Keratinocyte (primary cell): ENCODE data around the gene POMZP3. TPM values are rescaled to one million over a fixed set of nuclear protein-coding genes. Genes with fewer than 3 reads are reported as not detected.
"Not testable (repeated sequence)": the region's sequence is repeated elsewhere in the genome, so short reads cannot be mapped to it uniquely, and the experiment has no call there.

Experiments used
- DNase-seq: peaks from one replicate; pipeline ENCODE4 v3.0.0-alpha.2; 2011; ENCODE audit warnings: low read depth, missing footprints, low spot score
- FAIRE-seq: peaks from 2 replicates; lab custom pipeline; 2011; peaks lifted over from hg19 to GRCh38; lab: Jason Lieb, UNC
- H2AFZ ChIP-seq: 2 replicates; pipeline ENCODE4 v1.6.0; 2012; ENCODE audit warnings: low read length, control low read depth, inconsistent platforms; ENCODE audit not compliant: control insufficient read depth
- H3K27ac ChIP-seq: 2 replicates; pipeline ENCODE4 v1.5.1; 2011; ENCODE audit warnings: low read length; ENCODE audit not compliant: control insufficient read depth, insufficient read depth
- H3K27me3 ChIP-seq: 3 replicates; pipeline ENCODE4 v1.6.0; 2011; ENCODE audit warnings: low read length; ENCODE audit not compliant: control insufficient read depth, insufficient read depth; ENCODE audit errors: extremely low read depth
- H3K36me3 ChIP-seq, 2 experiments: 2 replicates in 1 of 2; 3 replicates in 1 of 2; pipeline ENCODE4 v1.5.1; 2011; ENCODE audit warnings: low read length in 2 of 2, mild to moderate bottlenecking in 1 of 2; ENCODE audit not compliant: control insufficient read depth in 2 of 2, insufficient read depth in 2 of 2; ENCODE audit errors: extremely low read depth in 1 of 2
- H3K4me1 ChIP-seq: 3 replicates; pipeline ENCODE4 v1.5.1; 2011; ENCODE audit warnings: low read length; ENCODE audit not compliant: control insufficient read depth, insufficient read depth; ENCODE audit errors: extremely low read depth
- H3K4me2 ChIP-seq: 3 replicates; pipeline ENCODE4 v1.6.0; 2011; ENCODE audit warnings: low read depth, low read length; ENCODE audit not compliant: control insufficient read depth, insufficient read depth; ENCODE audit errors: extremely low read depth
- H3K4me3 ChIP-seq, 3 experiments: fragments of 200-600 bp in 1 of 3; sonication (generic) in 1 of 3; 2 replicates in 2 of 3; 3 replicates in 1 of 3; pipeline ENCODE4 v1.5.1; 2011 to 2016; ENCODE audit warnings: low read length in 3 of 3, mild to moderate bottlenecking in 3 of 3, control low read depth in 2 of 3, inconsistent platforms in 1 of 3, low read depth in 1 of 3, mixed read lengths in 1 of 3, mixed run types in 1 of 3, moderate library complexity in 1 of 3; ENCODE audit not compliant: control insufficient read depth in 2 of 3, insufficient read depth in 2 of 3; ENCODE audit errors: extremely low read depth in 1 of 3
- H3K79me2 ChIP-seq: 2 replicates; pipeline ENCODE4 v1.6.0; 2012; ENCODE audit warnings: low read length; ENCODE audit not compliant: control insufficient read depth, insufficient read depth
- H3K9ac ChIP-seq: 3 replicates; pipeline ENCODE4 v1.6.0; 2011; ENCODE audit warnings: low read length; ENCODE audit not compliant: control insufficient read depth, insufficient read depth; ENCODE audit errors: extremely low read depth
- H3K9me1 ChIP-seq: 3 replicates; pipeline ENCODE4 v1.6.0; 2011; ENCODE audit warnings: low read length; ENCODE audit not compliant: control insufficient read depth, insufficient read depth; ENCODE audit errors: extremely low read depth
- H3K9me3 ChIP-seq: 2 replicates; pipeline ENCODE4 v1.5.1; 2012; ENCODE audit warnings: low read depth, low read length; ENCODE audit not compliant: control insufficient read depth
- H4K20me1 ChIP-seq: 3 replicates; pipeline ENCODE4 v1.6.0; 2011; ENCODE audit warnings: low read length; ENCODE audit not compliant: control insufficient read depth, insufficient read depth; ENCODE audit errors: extremely low read depth
- dilution Hi-C: fragments of 300-500 bp; cut with MboI; formaldehyde crosslinking; loops from one replicate; pipeline ENCODE4 v1.7.0; 2020; ENCODE audit warnings: low sequenced_read_pairs; ENCODE audit not compliant: extremely low pct_ligation_motif_present
- polyA plus RNA-seq, 5 experiments: library from polyadenylated mRNA; depleted of rRNA in 3 of 5; stranded (reverse) in 3 of 5; stranded (forward) in 1 of 5; unstranded in 1 of 5; fragments of >200 nt; gene quantifications; 1 replicate in 1 of 5; 2 replicates in 3 of 5; 3 replicates in 1 of 5; pipeline versions ENCODE4 v1.2.1 to v1.2.3, GENCODE V29; 2011 to 2012; ENCODE audit warnings: missing spikeins in 2 of 5, low read depth in 1 of 5, low replicate concordance in 1 of 5

Gene POMZP3
- polyA plus RNA-seq, 1 donor (not counting 4 experiments of a cell fraction or from before 2014, with no cell fraction given): 9.1 TPM

DNA sequence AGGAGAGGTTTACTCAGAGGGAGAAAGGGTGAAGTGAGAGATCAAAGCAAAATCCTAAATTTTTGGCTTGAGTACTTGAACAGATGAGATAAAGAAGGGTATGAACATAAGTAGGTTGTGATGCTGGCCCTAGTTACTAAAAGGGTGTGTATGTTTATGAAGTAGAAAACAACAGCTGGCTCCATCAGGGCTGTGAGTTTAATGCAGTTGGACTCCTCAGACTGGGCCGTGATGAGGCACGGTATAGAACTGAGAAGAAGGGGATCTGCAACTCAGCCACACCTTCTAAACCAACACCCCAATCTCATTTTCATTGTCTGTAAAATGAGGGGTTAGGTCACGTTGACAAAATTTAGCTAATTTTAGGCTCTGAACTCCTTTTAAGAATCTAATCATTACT, 54.8 kb downstream of the POMZP3 start:
- H3K9me1 ChIP-seq, H3K9ac ChIP-seq, H3K36me3 ChIP-seq, H3K27me3 ChIP-seq, dilution Hi-C loops, H3K4me2 ChIP-seq, H3K4me3 ChIP-seq, DNase-seq, H2AFZ ChIP-seq, H3K27ac ChIP-seq, H4K20me1 ChIP-seq, H3K9me3 ChIP-seq: not testable (repeated sequence)
- H3K4me1 ChIP-seq: peaks cover 16% of the 10 kb centered on the region
- peaks cover 44% of the 10 kb centered on the region for H3K79me2 ChIP-seq
- FAIRE-seq: peak; percentile 57

DNA sequence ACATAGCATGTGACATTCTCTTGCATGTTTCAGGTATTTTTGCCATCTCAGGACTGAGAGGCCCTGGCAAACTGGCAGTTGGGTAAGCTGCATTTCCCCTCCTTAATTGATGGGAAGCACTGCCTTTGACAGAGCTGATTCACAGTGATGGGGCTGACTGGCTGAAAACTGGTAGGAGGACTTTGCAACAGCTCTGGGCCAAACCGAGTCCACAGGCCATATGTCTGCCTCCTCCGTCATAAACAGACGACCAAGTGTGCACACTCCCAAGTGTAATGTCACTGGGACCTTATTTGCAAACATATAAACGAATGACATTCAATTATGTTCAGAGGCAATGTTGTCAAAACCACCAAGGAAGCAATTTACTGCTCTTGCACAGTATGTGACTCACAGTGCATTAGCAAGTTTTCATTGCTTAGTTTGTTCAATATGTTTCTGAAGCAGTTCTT, 56.7 kb downstream of the POMZP3 start:
- DNase-seq, H3K27me3 ChIP-seq, dilution Hi-C loops, H3K9ac ChIP-seq, H3K4me3 ChIP-seq, H3K36me3 ChIP-seq, H2AFZ ChIP-seq, H3K9me1 ChIP-seq, H4K20me1 ChIP-seq, H3K9me3 ChIP-seq: not testable (repeated sequence)
- Histone ChIP-seq H3K4me1 (peaks cover 16% of the 10 kb centered on the region), H3K79me2 (peaks cover 52% of the 10 kb centered on the region), H3K27ac (peak overlapping the region; percentile 36), H3K4me2 (peak overlapping the region; percentile 16)
- peak; percentile 95 for FAIRE-seq

- H2AFZ ChIP-seq, H3K9ac ChIP-seq, H3K27me3 ChIP-seq, H3K4me2 ChIP-seq, H3K4me3 ChIP-seq, H3K9me1 ChIP-seq, H3K27ac ChIP-seq, H3K36me3 ChIP-seq, dilution Hi-C loops, H4K20me1 ChIP-seq, H3K9me3 ChIP-seq: not testable (repeated sequence)
- Histone ChIP-seq H3K4me1 (peaks cover 16% of the 10 kb centered on the region), H3K79me2 (peaks cover 50% of the 10 kb centered on the region)
- FAIRE-seq (peak; percentile 94), DNase-seq (peak; percentile 13)
Measured at GRCh38 chr7:76568742-76569141, 58.3 kb downstream of the POMZP3 start.

GRCh38 chr7:76567753-76568152, 59.3 kb downstream of the POMZP3 start:
- H4K20me1 ChIP-seq, H3K9me3 ChIP-seq, dilution Hi-C loops, DNase-seq, H3K4me3 ChIP-seq, H2AFZ ChIP-seq, H3K27ac ChIP-seq, H3K27me3 ChIP-seq, H3K9me1 ChIP-seq, H3K9ac ChIP-seq, H3K36me3 ChIP-seq, H3K4me2 ChIP-seq: not testable (repeated sequence)
- FAIRE-seq: peak; percentile 70
- H3K4me1 ChIP-seq: peaks cover 14% of the 10 kb centered on the region
- peaks cover 51% of the 10 kb centered on the region for H3K79me2 ChIP-seq

GRCh38 chr7:76567311-76567710, 59.8 kb downstream of the POMZP3 start:
- H2AFZ ChIP-seq, H3K9ac ChIP-seq, H3K4me1 ChIP-seq, DNase-seq, H3K9me1 ChIP-seq, H4K20me1 ChIP-seq, FAIRE-seq, H3K4me3 ChIP-seq, H3K9me3 ChIP-seq, H3K4me2 ChIP-seq, H3K36me3 ChIP-seq, H3K27me3 ChIP-seq, H3K27ac ChIP-seq, dilution Hi-C loops: not testable (repeated sequence)
- peaks cover 48% of the 10 kb centered on the region for H3K79me2 ChIP-seq
